GM12878 (cell line): ENCODE measurements around the gene FMNL2. TPM values are rescaled to one million over a fixed set of nuclear protein-coding genes. Genes with fewer than 3 reads are reported as not detected.
"Not testable (repeated sequence)": the region's sequence is repeated elsewhere in the genome, so short reads cannot be mapped to it uniquely, and the experiment has no call there.

Experiments used
- ATAC-seq: fragments of 200-7000 bp; cut with Tn5 transposase; 3 replicates; pipeline ENCODE4 v1.9.1; 2020; ENCODE audit warnings: mild to moderate bottlenecking, moderate library complexity
- BruUV-seq: library from RNA; stranded (reverse); fragments of 400-500 nt; replicated peaks from 2 replicates; lab custom pipeline; 2021; lab: Mats Ljungman, UMichigan
- CTCF ChIA-PET: fragments of 300-600 bp; sonication (Branson Sonifier 250); formaldehyde crosslinking; extraction: SDS; loops from one replicate; lab custom pipeline; 2021; ENCODE audit warnings: inconsistent platforms; lab: Yijun Ruan, JAX
- POLR2A ChIA-PET: fragments of 350-600 bp; formaldehyde crosslinking; extraction: SDS; loops from one replicate; lab custom pipeline; 2021; ENCODE audit warnings: inconsistent platforms; lab: Charles Lee
- RAD21 ChIA-PET: fragments of 300-600 bp; sonication (Branson Sonifier 250); formaldehyde crosslinking; loops from one replicate; lab custom pipeline; 2023; ENCODE audit warnings: antibody characterized with exemption; ENCODE audit not compliant: unreplicated experiment; lab: Charles Lee
- SMC1A ChIA-PET: fragments of 300-600 bp; sonication (Branson Sonifier 250); formaldehyde crosslinking; loops from one replicate; lab custom pipeline; 2023; ENCODE audit not compliant: unreplicated experiment, uncharacterized antibody; lab: Charles Lee
- DNase-seq: peaks from one replicate; pipeline ENCODE4 v3.0.0-alpha.2; 2011; ENCODE audit warnings: low read depth, low spot score
- FAIRE-seq: peaks from 3 replicates; lab custom pipeline; 2011; peaks lifted over from hg19 to GRCh38; lab: Jason Lieb, UNC
- H2AFZ ChIP-seq: 2 replicates; pipeline ENCODE4 v1.6.0; 2011; ENCODE audit warnings: low read depth, low read length, control low read depth; ENCODE audit not compliant: control insufficient read depth
- H3K27ac ChIP-seq: 2 replicates; pipeline ENCODE4 v1.5.1; 2011; ENCODE audit warnings: control low read depth; ENCODE audit not compliant: control insufficient read depth, insufficient read depth
- H3K27me3 ChIP-seq, 2 experiments: replicated peaks in 1 of 2; 2 replicates each; pipeline versions ENCODE4 v1.6.0 to v1.6.1; 2011; ENCODE audit warnings: low read length in 1 of 2; ENCODE audit not compliant: control insufficient read depth in 2 of 2, insufficient read depth in 2 of 2
- H3K36me3 ChIP-seq, 2 experiments: 2 replicates each; pipeline ENCODE4 v1.5.1; 2011; ENCODE audit warnings: low read length in 1 of 2; ENCODE audit not compliant: control insufficient read depth in 2 of 2, insufficient read depth in 2 of 2
- H3K4me1 ChIP-seq: 2 replicates; pipeline ENCODE4 v1.6.1; 2011; ENCODE audit warnings: mild to moderate bottlenecking, low read length, moderate library complexity, mixed read lengths; ENCODE audit not compliant: control insufficient read depth, insufficient read depth
- H3K4me2 ChIP-seq: 2 replicates; pipeline ENCODE4 v1.6.0; 2011; ENCODE audit warnings: control low read depth; ENCODE audit not compliant: control insufficient read depth, insufficient read depth
- H3K4me3 ChIP-seq: fragments of 200-600 bp; sonication (generic); 2 replicates; pipeline ENCODE4 v1.5.1; 2016
- H3K79me2 ChIP-seq: 2 replicates; pipeline ENCODE4 v1.6.0; 2011; ENCODE audit warnings: low read length; ENCODE audit not compliant: control insufficient read depth, insufficient read depth
- H3K9ac ChIP-seq: 2 replicates; pipeline ENCODE4 v1.8.0; 2011; ENCODE audit warnings: low read length, control low read depth, mixed read lengths; ENCODE audit not compliant: control insufficient read depth, insufficient read depth
- H3K9me3 ChIP-seq: replicated peaks from 3 replicates; pipeline ENCODE4 v1.5.1; 2011; ENCODE audit warnings: mild to moderate bottlenecking, low read length; ENCODE audit not compliant: control insufficient read depth, insufficient read depth
- H4K20me1 ChIP-seq: 2 replicates; pipeline ENCODE4 v1.6.0; 2011; ENCODE audit not compliant: control insufficient read depth, insufficient read depth
- ATF7 ChIP-seq: fragments of 450-650 bp; IDR thresholded peaks from 2 replicates; pipeline ENCODE4 v1.6.1; 2016; ENCODE audit warnings: low read depth, mild to moderate bottlenecking
- CBX3 ChIP-seq: fragments of 200-600 bp; sonication (generic); IDR thresholded peaks from 2 replicates; pipeline ENCODE4 v1.6.1; 2016; ENCODE audit warnings: low read depth, borderline replicate concordance
- CHD1 ChIP-seq: IDR thresholded peaks from 2 replicates; pipeline ENCODE4 v1.6.1; 2012; ENCODE audit warnings: low read depth, low read length, improper control_type of control experiment
- DPF2 ChIP-seq: fragments of 450-650 bp; IDR thresholded peaks from 2 replicates; pipeline ENCODE4 v1.6.1; 2017; ENCODE audit warnings: mild to moderate bottlenecking
- KLF5 ChIP-seq: fragments of 450-650 bp; IDR thresholded peaks from 2 replicates; pipeline ENCODE4 v1.6.1; 2014; ENCODE audit warnings: mild to moderate bottlenecking; ENCODE audit not compliant: partially characterized antibody
- MEF2B ChIP-seq: fragments of 450-650 bp; IDR thresholded peaks from 2 replicates; pipeline ENCODE4 v1.6.1; 2018; ENCODE audit warnings: mild to moderate bottlenecking, moderate library complexity; ENCODE audit not compliant: partially characterized antibody, poor library complexity, severe bottlenecking
- RBBP5 ChIP-seq: fragments of 200-600 bp; sonication (generic); conservative IDR thresholded peaks from 2 replicates; pipeline ENCODE4 v1.6.1; 2016
- SP1 ChIP-seq: IDR thresholded peaks from one replicate; pipeline ENCODE4 v1.6.1; 2011; ENCODE audit warnings: low read depth, low read length
- TAF1 ChIP-seq: IDR thresholded peaks from 2 replicates; pipeline ENCODE4 v1.6.1; 2011; ENCODE audit warnings: mild to moderate bottlenecking, low read depth, low read length, borderline replicate concordance
- WGBS: methylation state at CpG from one replicate; pipeline ENCODE4 v1.1.6; 2016; ENCODE audit warnings: low lambda C conversion rate; ENCODE audit not compliant: insufficient replicate concordance, insufficient coverage; ENCODE audit errors: missing lambda C conversion rate; 5-methylcytosine and 5-hydroxymethylcytosine counted together
- in situ Hi-C: fragments of 300-500 bp; cut with MboI; formaldehyde crosslinking; loops from 9 replicates; pipeline ENCODE4 v1.14.3; 2018; ENCODE audit warnings: mixed read lengths
- intact Hi-C: fragments of 100-400 bp; cut with micrococcal nuclease; formaldehyde crosslinking; loops from one replicate; pipeline ENCODE4 v1.14.2; 2022; ENCODE audit not compliant: unreplicated experiment
- polyA plus RNA-seq, 11 experiments: library from polyadenylated mRNA; depleted of rRNA in 4 of 11; unstranded in 6 of 11; stranded (reverse) in 5 of 11; fragments of >200 nt; fragmentation: Nextera tagmentation in 4 of 11; fragmentation: Illumina TruSeq in 1 of 11; extraction: Ambion mirVana in 4 of 11; extraction: Trizol in 1 of 11; gene quantifications; 1 replicate in 1 of 11; 2 replicates in 10 of 11; pipeline versions ENCODE4 v1.2.1 to v1.2.3, GENCODE V29; 2011 to 2016; ENCODE audit warnings: inconsistent platforms in 2 of 11, missing spikeins in 2 of 11, low read depth in 1 of 11
- total RNA-seq, 4 experiments: library from RNA; depleted of rRNA in 3 of 4; stranded (reverse); fragments of >200 nt in 3 of 4; fragmentation: Illumina TruSeq in 1 of 4; extraction: Trizol in 1 of 4; gene quantifications; 2 replicates each; pipeline versions ENCODE4 v1.2.1 to v1.2.3, GENCODE V29; 2013 to 2021
- TF ChIP-seq, protein P1 (sequence below): IDR thresholded peaks from 2 replicates; pipeline ENCODE4 v1.6.1; 2012; ENCODE audit warnings: low read depth, low read length, improper control_type of control experiment
- TF ChIP-seq, protein P2 (sequence below): IDR thresholded peaks from 2 replicates; pipeline ENCODE4 v1.6.1; 2012; ENCODE audit warnings: low read depth, low read length, improper control_type of control experiment

Gene FMNL2
- total and polyA plus RNA-seq, 10 of the 15 experiments (the other 5 are each of a cell fraction or from before 2014, with no cell fraction given), result 0.13 to 9.9 (median 0.35) TPM

DNA sequence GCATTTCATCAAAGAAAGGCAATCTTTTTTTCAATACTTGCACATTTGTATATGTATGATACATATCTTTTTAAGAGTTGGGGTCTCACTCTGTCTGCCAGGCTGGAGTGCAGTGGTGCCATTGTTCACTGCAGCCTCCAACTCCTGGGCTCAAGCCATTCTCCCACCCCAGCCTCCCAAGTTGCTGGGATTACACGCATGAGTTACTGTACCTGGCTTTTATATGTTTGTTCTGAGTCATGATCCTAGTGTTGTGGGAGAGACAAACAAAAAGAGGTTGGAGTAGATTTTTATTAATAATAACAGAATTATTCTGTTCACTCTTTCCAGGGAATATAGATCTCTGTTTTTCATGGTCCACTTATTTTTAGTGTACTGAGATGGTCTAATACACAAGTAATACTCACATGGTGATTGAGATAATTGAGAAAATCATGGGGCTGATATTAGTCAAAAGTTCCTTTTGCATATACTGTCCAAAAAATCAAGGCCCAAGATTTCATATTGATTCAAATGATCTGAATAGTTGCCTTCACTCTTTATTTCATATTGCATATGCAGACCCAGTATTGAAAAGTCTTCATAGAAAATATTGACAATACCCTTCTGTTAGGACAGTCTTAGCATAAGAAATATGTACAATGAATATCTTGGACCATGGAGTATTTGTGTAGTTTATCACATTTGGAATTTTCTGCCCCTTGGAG, 138.3 kb downstream of the FMNL2 start:
- no peak for DNase-seq
- 95% methylated on average over 1 of the region's 1 CpG for WGBS
- POLR2A ChIA-PET, result no interaction called here
- no peaks in the 10 kb centered on the region for H3K9me3 ChIP-seq
- CTCF ChIA-PET, result no interaction called here
- in situ Hi-C loops, result no loop called here
- no peak overlapping the region for H3K9ac ChIP-seq
- SMC1A ChIA-PET, result interaction anchor here (1.0 to 2.0 kb wide), 2 partner anchors 11 to 81 kb away, joined by 3 to 9 read pairs; no protein-coding TSS in a partner anchor
- intact Hi-C loops, result no loop called here
- no peaks in the 10 kb centered on the region for H3K4me1 ChIP-seq
- RAD21 ChIA-PET, result no interaction called here
- H4K20me1 ChIP-seq, result no peaks in the 10 kb centered on the region
- no TSS peak for BruUV-seq
- no peaks in the 10 kb centered on the region for H3K27me3 ChIP-seq
- H3K4me3 ChIP-seq, result no peak overlapping the region
- H3K4me2 ChIP-seq, result no peak overlapping the region
- no peak overlapping the region for H2AFZ ChIP-seq
- no peaks in the 10 kb centered on the region; the same call in 1 of the 2 replicates for H3K79me2 ChIP-seq
- no peak overlapping the region for H3K27ac ChIP-seq
- H3K36me3 ChIP-seq, result no peaks in the 10 kb centered on the region
- no peak for ATAC-seq
- TF ChIP-seq TAF1, result no peak
- TF ChIP-seq MEF2B, result no peak
- TF ChIP-seq DPF2, result no peak
- no peak for TF ChIP-seq ATF7
- no peak for TF ChIP-seq RBBP5
- TF ChIP-seq, protein P1, sequence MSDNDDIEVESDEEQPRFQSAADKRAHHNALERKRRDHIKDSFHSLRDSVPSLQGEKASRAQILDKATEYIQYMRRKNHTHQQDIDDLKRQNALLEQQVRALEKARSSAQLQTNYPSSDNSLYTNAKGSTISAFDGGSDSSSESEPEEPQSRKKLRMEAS, result no peak
- no peak for TF ChIP-seq CBX3
- TF ChIP-seq, protein P2, sequence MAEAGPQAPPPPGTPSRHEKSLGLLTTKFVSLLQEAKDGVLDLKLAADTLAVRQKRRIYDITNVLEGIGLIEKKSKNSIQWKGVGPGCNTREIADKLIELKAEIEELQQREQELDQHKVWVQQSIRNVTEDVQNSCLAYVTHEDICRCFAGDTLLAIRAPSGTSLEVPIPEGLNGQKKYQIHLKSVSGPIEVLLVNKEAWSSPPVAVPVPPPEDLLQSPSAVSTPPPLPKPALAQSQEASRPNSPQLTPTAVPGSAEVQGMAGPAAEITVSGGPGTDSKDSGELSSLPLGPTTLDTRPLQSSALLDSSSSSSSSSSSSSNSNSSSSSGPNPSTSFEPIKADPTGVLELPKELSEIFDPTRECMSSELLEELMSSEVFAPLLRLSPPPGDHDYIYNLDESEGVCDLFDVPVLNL, result no peak
- TF ChIP-seq KLF5, result no peak
- no peak for TF ChIP-seq SP1
- no peak for TF ChIP-seq CHD1
- FAIRE-seq, result no peak

DNA sequence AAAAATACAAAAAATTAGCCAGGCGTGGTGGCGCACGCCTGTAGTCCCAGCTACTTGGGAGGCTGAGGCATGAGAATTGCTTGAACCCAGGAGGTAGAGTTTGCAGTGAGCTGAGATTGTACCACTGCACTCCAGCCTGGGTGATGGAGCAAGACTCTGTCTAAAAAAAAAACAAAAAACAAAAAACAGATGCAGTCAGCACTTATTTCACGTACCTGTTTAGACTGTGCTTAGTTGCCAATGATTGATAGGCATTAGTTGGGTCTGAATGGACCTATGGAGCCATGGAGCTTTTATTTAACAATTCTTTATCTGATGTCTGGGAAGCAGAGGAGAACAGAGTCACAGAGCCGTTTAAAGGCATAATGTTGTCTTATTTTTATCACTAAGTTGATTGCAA, 139.5 kb downstream of the FMNL2 start:
- H2AFZ ChIP-seq, FAIRE-seq, H3K9me3 ChIP-seq, intact Hi-C loops, H3K27me3 ChIP-seq, in situ Hi-C loops, BruUV-seq, H3K27ac ChIP-seq, H3K4me1 ChIP-seq, H3K9ac ChIP-seq, DNase-seq, H3K79me2 ChIP-seq, H4K20me1 ChIP-seq, H3K36me3 ChIP-seq, H3K4me3 ChIP-seq, H3K4me2 ChIP-seq, ATAC-seq: not testable (repeated sequence)
- WGBS, result 86% methylated on average over 5 of the region's 5 CpGs
- POLR2A ChIA-PET, result interaction anchor here (0.5 kb wide), 1 partner anchor 13 kb away, joined by 3 read pairs; no protein-coding TSS in a partner anchor
- SMC1A ChIA-PET, result interaction anchor here (1.0 to 2.0 kb wide), 4 partner anchors 9 to 80 kb away, joined by 3 to 9 read pairs (median 4); no protein-coding TSS in a partner anchor
- CTCF ChIA-PET, result interaction anchor here (0.6 to 1.4 kb wide), 2 partner anchors 10 to 104 kb away, joined by 3 to 4 read pairs; no protein-coding TSS in a partner anchor
- RAD21 ChIA-PET, result interaction anchor here (1.3 kb wide), 1 partner anchor 10 kb away, joined by 3 read pairs; no protein-coding TSS in a partner anchor
